Measurements from ENCODE around the gene TNNT1.

DNA sequence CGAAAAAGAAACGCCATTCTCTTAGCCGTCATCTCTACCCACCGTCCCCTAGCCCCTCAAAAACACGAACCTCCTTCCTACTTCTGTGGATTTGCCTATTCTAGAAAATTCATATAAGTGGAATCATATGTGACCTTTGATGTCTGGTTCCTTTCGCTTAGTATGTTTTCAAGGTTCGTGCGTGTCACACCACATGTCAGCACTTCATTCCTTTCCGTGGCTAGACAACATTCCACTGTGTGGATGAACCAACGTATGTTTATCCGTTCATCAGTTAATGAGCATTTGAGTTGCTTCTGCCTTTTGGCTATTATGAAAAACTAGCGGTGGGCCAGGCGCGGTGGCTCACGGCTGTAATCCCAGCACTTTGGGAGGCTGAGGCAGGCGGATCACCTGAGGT is 17.6 kb downstream of the TNNT1 start:
- TF ChIP-seq, protein P1, sequence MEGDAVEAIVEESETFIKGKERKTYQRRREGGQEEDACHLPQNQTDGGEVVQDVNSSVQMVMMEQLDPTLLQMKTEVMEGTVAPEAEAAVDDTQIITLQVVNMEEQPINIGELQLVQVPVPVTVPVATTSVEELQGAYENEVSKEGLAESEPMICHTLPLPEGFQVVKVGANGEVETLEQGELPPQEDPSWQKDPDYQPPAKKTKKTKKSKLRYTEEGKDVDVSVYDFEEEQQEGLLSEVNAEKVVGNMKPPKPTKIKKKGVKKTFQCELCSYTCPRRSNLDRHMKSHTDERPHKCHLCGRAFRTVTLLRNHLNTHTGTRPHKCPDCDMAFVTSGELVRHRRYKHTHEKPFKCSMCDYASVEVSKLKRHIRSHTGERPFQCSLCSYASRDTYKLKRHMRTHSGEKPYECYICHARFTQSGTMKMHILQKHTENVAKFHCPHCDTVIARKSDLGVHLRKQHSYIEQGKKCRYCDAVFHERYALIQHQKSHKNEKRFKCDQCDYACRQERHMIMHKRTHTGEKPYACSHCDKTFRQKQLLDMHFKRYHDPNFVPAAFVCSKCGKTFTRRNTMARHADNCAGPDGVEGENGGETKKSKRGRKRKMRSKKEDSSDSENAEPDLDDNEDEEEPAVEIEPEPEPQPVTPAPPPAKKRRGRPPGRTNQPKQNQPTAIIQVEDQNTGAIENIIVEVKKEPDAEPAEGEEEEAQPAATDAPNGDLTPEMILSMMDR (conservative IDR thresholded peaks at IDR 0.05): no peak
- no peak for TF ChIP-seq EZH2 (IDR thresholded peaks at IDR 0.05; ENCODE audit: low read depth)
